ENCODE measurements around the gene ADAT1. TPM values are rescaled to one million over a fixed set of nuclear protein-coding genes. Genes with fewer than 3 reads are reported as not detected.

ADAT1 gene
- polyA plus RNA-seq, 1 of the 3 experiments (the other 2 are of a cell fraction) = 51.1 TPM

- TF ChIP-seq RXRA (IDR thresholded peaks at IDR 0.05; ENCODE audit: borderline replicate concordance, low read depth) = no peak
- no peak for TF ChIP-seq IRF3 (IDR thresholded peaks at IDR 0.05; ENCODE audit: low read depth, low read length)
Observed at GRCh38 chr16:75578725-75579124, 44.4 kb downstream of the ADAT1 start (continued).

GRCh38 chr16:75578212-75578611 lies 44.9 kb downstream of the ADAT1 start:
- WGBS (ENCODE audit: low lambda C conversion rate) = 94% methylated on average over 7 of the region's 7 CpGs
- Histone ChIP-seq H3K9ac (no peak overlapping the region), H3K9me2 (no peaks in the 10 kb centered on the region), H4K20me1 (ENCODE audit: insufficient read depth) (no peaks in the 10 kb centered on the region), H3K9me3 (no peaks in the 10 kb centered on the region), H3F3A (replicated peaks; ENCODE audit: insufficient read depth) (no peaks in the 10 kb centered on the region), H3K36me3 (replicated peaks in 1 of 2; ENCODE audit: control insufficient read depth in 1 of 2, insufficient read depth in 2 of 2, low read length in 1 of 2) (peaks cover 31 to 59% of the 10 kb centered on the region in 2 experiments), H3K79me2 (ENCODE audit: insufficient read depth) (peaks cover 8% of the 10 kb centered on the region), H3K4me3 (ENCODE audit: low read depth in 2 of 2, low read length in 1 of 2) (no peak overlapping the region), H3K4me2 (no peak overlapping the region), H3K4me1 (ENCODE audit: control insufficient read depth in 1 of 2, insufficient read depth in 2 of 2, low read depth in 1 of 2, low read length in 1 of 2) (no peaks in the 10 kb centered on the region), H2AFZ (ENCODE audit: low read depth) (no peak overlapping the region), H3K27ac (ENCODE audit: low read depth in 2 of 2, low read length in 1 of 2) (no peak overlapping the region), H3K27me3 (ENCODE audit: insufficient read depth) (no peaks in the 10 kb centered on the region)
- no peak for DNase-seq
- TF ChIP-seq SIN3A (IDR thresholded peaks at IDR 0.05; ENCODE audit: borderline replicate concordance, low read depth, low read length) (no peak), REST (IDR thresholded peaks at IDR 0.05; ENCODE audit: low read depth, low read length) (no peak), USF2 (IDR thresholded peaks at IDR 0.05; ENCODE audit: borderline replicate concordance, low read depth, low read length) (no peak), NRF1 (IDR thresholded peaks at IDR 0.05; ENCODE audit: low read depth, low read length) (no peak), JUND (IDR thresholded peaks at IDR 0.05) (no peak), PBX3 (IDR thresholded peaks at IDR 0.05) (no peak), USF1 (IDR thresholded peaks at IDR 0.05; ENCODE audit: borderline replicate concordance, low read depth) (no peak), CTCF (IDR thresholded peaks at IDR 0.05) (no peak), TEAD4 (IDR thresholded peaks at IDR 0.05; ENCODE audit: borderline replicate concordance, insufficient read depth) (no peak), RFX5 (IDR thresholded peaks at IDR 0.05; ENCODE audit: low read length) (no peak), ELF1 (IDR thresholded peaks at IDR 0.05) (no peak), RXRA (IDR thresholded peaks at IDR 0.05; ENCODE audit: borderline replicate concordance, low read depth) (no peak)
- POLR2A ChIA-PET = no interaction called here
- CTCF ChIA-PET = no interaction called here
